A549 (cell line): ENCODE measurements around the gene PCBP3. TPM values are rescaled to one million over a fixed set of nuclear protein-coding genes. Genes with fewer than 3 reads are reported as not detected.

ENCODE experiments used
- ATAC-seq, 2 experiments: fragments of 200-7000 bp in 1 of 2; fragments of >200 bp in 1 of 2; cut with Nextera tagmentation in 1 of 2; cut with Tn5 transposase in 1 of 2; 3 replicates each; pipeline versions ENCODE4 v1.8.0 to v1.9.1; 2018 to 2020; ENCODE audit warnings: mild to moderate bottlenecking in 1 of 2, moderate library complexity in 1 of 2
- CTCF ChIA-PET: fragments of 300-600 bp; sonication (Branson Sonifier 250); formaldehyde crosslinking; extraction: SDS; loops from one replicate; lab custom pipeline; 2021; ENCODE audit warnings: antibody characterized with exemption, inconsistent platforms; lab: Yijun Ruan, JAX
- POLR2A ChIA-PET: fragments of 350-600 bp; formaldehyde crosslinking; extraction: SDS; loops from one replicate; lab custom pipeline; 2021; ENCODE audit warnings: antibody characterized with exemption, inconsistent platforms; lab: Yijun Ruan, JAX
- DNase-seq, 2 experiments: peaks; one replicate each; pipeline versions ENCODE4 v3.0.0 to v3.0.0-alpha.2; 2011 to 2016; ENCODE audit warnings: low read depth in 1 of 2, low spot score in 1 of 2
- FAIRE-seq: peaks from 2 replicates; lab custom pipeline; 2011; peaks lifted over from hg19 to GRCh38; lab: Jason Lieb, UNC
- H3K27ac ChIP-seq, 2 experiments: fragments of >200 bp; sonication (Bioruptor Twin); formaldehyde crosslinking; 3 replicates each; pipeline ENCODE4 v1.5.1; 2016 to 2017
- H3K4me1 ChIP-seq: fragments of >200 bp; sonication (Bioruptor Twin); formaldehyde crosslinking; 3 replicates; pipeline ENCODE4 v1.6.1; 2016
- H3K4me2 ChIP-seq: fragments of >200 bp; sonication (Bioruptor Twin); formaldehyde crosslinking; 3 replicates; pipeline ENCODE4 v1.6.1; 2016
- H3K4me3 ChIP-seq: fragments of >200 bp; sonication (Bioruptor Twin); formaldehyde crosslinking; 3 replicates; pipeline ENCODE4 v1.5.1; 2016
- H3K9me3 ChIP-seq: fragments of >200 bp; sonication (Bioruptor Twin); formaldehyde crosslinking; 3 replicates; pipeline ENCODE4 v1.6.1; 2016
- CBX2 ChIP-seq: fragments of 200-600 bp; sonication (generic); IDR thresholded peaks from 2 replicates; pipeline ENCODE4 v1.6.1; 2016; ENCODE audit warnings: low read depth, mild to moderate bottlenecking, borderline replicate concordance
- EHMT2 ChIP-seq: fragments of 200-600 bp; sonication (generic); IDR thresholded peaks from 2 replicates; pipeline ENCODE4 v1.6.1; 2016; ENCODE audit warnings: antibody characterized with exemption, low read depth, mild to moderate bottlenecking, moderate library complexity
- EP300 ChIP-seq, 2 experiments: fragments of >200 bp; sonication (Bioruptor Twin); formaldehyde crosslinking; IDR thresholded peaks; 2 replicates in 1 of 2; 3 replicates in 1 of 2; pipeline ENCODE4 v1.6.1; 2016 to 2017
- FOSB ChIP-seq: fragments of 250-450 bp; sonication (Bioruptor Pico); IDR thresholded peaks from 2 replicates; pipeline ENCODE4 v1.5.0; 2020; ENCODE audit warnings: mild to moderate bottlenecking, moderate library complexity
- FOSL2 ChIP-seq, 2 experiments: fragments of 450-650 bp in 1 of 2; fragments of >200 bp in 1 of 2; sonication (Bioruptor Twin) in 1 of 2; formaldehyde crosslinking; IDR thresholded peaks; 2 replicates each; pipeline versions ENCODE4 v1.5.0 to v1.6.1; 2016 to 2020; ENCODE audit warnings: mild to moderate bottlenecking in 1 of 2, moderate library complexity in 1 of 2
- GATA3 ChIP-seq: IDR thresholded peaks from 2 replicates; pipeline ENCODE4 v1.6.1; 2012; ENCODE audit warnings: borderline replicate concordance
- HEYL ChIP-seq: fragments of 250-450 bp; sonication (Bioruptor Pico); IDR thresholded peaks from 2 replicates; pipeline ENCODE4 v1.8.0; 2021; ENCODE audit warnings: mild to moderate bottlenecking, moderate library complexity
- HOXA7 ChIP-seq: fragments of 250-450 bp; sonication (Bioruptor Pico); IDR thresholded peaks from 2 replicates; pipeline ENCODE4 v1.5.0; 2020; ENCODE audit warnings: mild to moderate bottlenecking, moderate library complexity
- HOXB13 ChIP-seq: fragments of 250-450 bp; sonication (Bioruptor Pico); IDR thresholded peaks from 2 replicates; pipeline ENCODE4 v1.5.0; 2020; ENCODE audit warnings: low read depth, mild to moderate bottlenecking, moderate library complexity
- JUN ChIP-seq, 2 experiments: fragments of >200 bp; sonication (Bioruptor Twin); formaldehyde crosslinking; IDR thresholded peaks; 2 replicates in 1 of 2; 3 replicates in 1 of 2; pipeline ENCODE4 v1.6.1; 2016 to 2017
- KDM1A ChIP-seq: fragments of 200-600 bp; sonication (generic); IDR thresholded peaks from 2 replicates; pipeline ENCODE4 v1.6.1; 2016; ENCODE audit warnings: low read depth, mild to moderate bottlenecking
- MAFK ChIP-seq: fragments of 450-650 bp; IDR thresholded peaks from 2 replicates; pipeline ENCODE4 v1.6.1; 2014; ENCODE audit not compliant: partially characterized antibody
- MAZ ChIP-seq: fragments of 150-350 bp; IDR thresholded peaks from 2 replicates; pipeline ENCODE4 v1.6.1; 2014; ENCODE audit warnings: antibody characterized with exemption, low read depth, low read length, borderline replicate concordance
- PHF8 ChIP-seq: fragments of 200-600 bp; sonication (generic); IDR thresholded peaks from 2 replicates; pipeline ENCODE4 v1.6.1; 2016; ENCODE audit warnings: low read depth, mild to moderate bottlenecking, antibody characterized with exemption, moderate library complexity, borderline replicate concordance
- RAD21 ChIP-seq, 2 experiments: fragments of >200 bp in 1 of 2; sonication (Bioruptor Twin) in 1 of 2; formaldehyde crosslinking in 1 of 2; IDR thresholded peaks in 1 of 2; conservative IDR thresholded peaks in 1 of 2; 2 replicates in 1 of 2; 3 replicates in 1 of 2; pipeline ENCODE4 v1.6.1; 2012 to 2018; ENCODE audit warnings: inconsistent platforms in 1 of 2
- RNF2 ChIP-seq: fragments of 200-600 bp; sonication (generic); IDR thresholded peaks from 2 replicates; pipeline ENCODE4 v1.6.1; 2016; ENCODE audit warnings: low read depth, mild to moderate bottlenecking, antibody characterized with exemption, moderate library complexity, borderline replicate concordance
- SMC3 ChIP-seq: fragments of >200 bp; sonication (Bioruptor Twin); formaldehyde crosslinking; IDR thresholded peaks from 3 replicates; pipeline ENCODE4 v1.6.1; 2018; ENCODE audit warnings: inconsistent platforms
- TFCP2L1 ChIP-seq: fragments of 250-450 bp; sonication (Bioruptor Pico); IDR thresholded peaks from 2 replicates; pipeline ENCODE4 v1.5.0; 2021; ENCODE audit warnings: mild to moderate bottlenecking
- ZC3H11A ChIP-seq: fragments of 450-650 bp; IDR thresholded peaks from 2 replicates; pipeline ENCODE4 v1.6.1; 2014; ENCODE audit warnings: antibody characterized with exemption, mild to moderate bottlenecking
- ZFP36 ChIP-seq: fragments of 450-650 bp; IDR thresholded peaks from 2 replicates; pipeline ENCODE4 v1.6.1; 2014; ENCODE audit warnings: borderline replicate concordance; ENCODE audit not compliant: partially characterized antibody
- ZSCAN20 ChIP-seq: fragments of 250-450 bp; sonication (Bioruptor Pico); IDR thresholded peaks from 2 replicates; pipeline ENCODE4 v1.8.0; 2022; ENCODE audit warnings: mild to moderate bottlenecking, moderate library complexity
- WGBS: methylation state at CpG from one replicate; pipeline ENCODE4 v1.1.6; 2017; ENCODE audit errors: missing lambda C conversion rate; 5-methylcytosine and 5-hydroxymethylcytosine counted together
- polyA plus RNA-seq, 4 experiments: library from polyadenylated mRNA; depleted of rRNA in 3 of 4; stranded (reverse); fragments of >200 nt; fragmentation: RNase III in 1 of 4; extraction: RNeasy Plus Mini Kit Qiagen cat#74134 plus additional on column Dnase treatment in 1 of 4; gene quantifications; 2 replicates in 3 of 4; 3 replicates in 1 of 4; pipeline ENCODE4 v1.2.3, GENCODE V29; 2011 to 2017
- TF ChIP-seq, protein P1 (sequence below): fragments of >200 bp; sonication (Bioruptor Twin); formaldehyde crosslinking; IDR thresholded peaks from 3 replicates; pipeline ENCODE4 v1.5.1; 2016
- TF ChIP-seq, protein P2 (sequence below): fragments of >200 bp; sonication (Bioruptor Twin); formaldehyde crosslinking; IDR thresholded peaks from 2 replicates; pipeline ENCODE4 v1.6.1; 2016
- TF ChIP-seq, protein P3 (sequence below): fragments of >200 bp; sonication (Bioruptor Twin); formaldehyde crosslinking; IDR thresholded peaks from 3 replicates; pipeline ENCODE4 v1.6.1; 2016
- TF ChIP-seq, protein P4 (sequence below): IDR thresholded peaks from 2 replicates; pipeline ENCODE4 v1.6.1; 2012
- TF ChIP-seq, protein P5 (sequence below): fragments of 150-350 bp; IDR thresholded peaks from 2 replicates; pipeline ENCODE4 v1.6.1; 2014; ENCODE audit warnings: low read depth, mild to moderate bottlenecking, low read length
- TF ChIP-seq, protein P6 (sequence below): IDR thresholded peaks from 2 replicates; pipeline ENCODE4 v1.6.1; 2012
- TF ChIP-seq, protein P7 (sequence below): fragments of 250-450 bp; sonication (Bioruptor Pico); IDR thresholded peaks from 2 replicates; pipeline ENCODE4 v1.5.0; 2020; ENCODE audit warnings: low read depth, mild to moderate bottlenecking, moderate library complexity

PCBP3 gene
- polyA plus RNA-seq, 2 of the 4 experiments (the other 2 are of a cell fraction), result 0.30 to 0.34 TPM

DNA sequence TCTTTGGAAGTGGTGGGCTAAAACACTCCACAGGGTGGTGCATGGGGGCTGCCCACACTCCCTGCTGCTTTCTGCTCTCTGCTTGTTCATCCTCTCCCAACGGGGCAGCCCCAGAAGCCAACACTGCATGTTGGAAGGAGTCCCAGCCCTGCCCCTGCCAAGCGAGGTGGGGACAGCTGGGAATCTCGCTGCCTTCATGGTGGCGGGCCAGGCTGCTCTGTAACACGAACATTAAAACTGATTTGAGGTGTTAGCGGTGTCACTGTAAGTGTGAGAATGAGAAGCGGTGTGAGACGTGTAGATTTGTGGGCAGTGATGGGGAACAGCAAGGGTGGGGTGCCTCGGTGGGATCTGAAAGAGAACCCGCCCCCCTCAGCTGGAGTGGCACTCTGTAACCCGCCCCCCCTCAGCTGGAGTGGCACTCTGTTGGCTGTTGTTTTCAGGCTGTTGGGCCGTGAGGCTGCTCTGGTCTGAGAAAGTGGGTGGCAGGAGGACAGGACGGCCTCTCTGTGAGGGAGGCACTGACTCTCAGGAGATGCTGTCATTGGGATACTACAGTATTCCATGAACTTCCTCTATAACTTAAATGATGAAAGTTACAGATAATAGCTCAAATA is 80.9 kb downstream of the PCBP3 start:
- Histone ChIP-seq H3K9me3 (no peaks in the 10 kb centered on the region), H3K27ac (no peak overlapping the region), H3K4me2 (no peak overlapping the region), H3K4me3 (no peak overlapping the region), H3K4me1 (no peaks in the 10 kb centered on the region)
- TF ChIP-seq GATA3 (no peak), ZC3H11A (no peak), ZSCAN20 (CRISPR knock-in tag) (no peak), EP300 (IDR thresholded peaks at IDR 0.05) (no peak), MAZ (no peak), KDM1A (no peak), PHF8 (no peak), FOSB (no peak), EHMT2 (no peak), ZFP36 (no peak), RNF2 (no peak), CBX2 (no peak), HOXB13 (no peak), HEYL (CRISPR knock-in tag) (no peak)
- TF ChIP-seq, protein P1, sequence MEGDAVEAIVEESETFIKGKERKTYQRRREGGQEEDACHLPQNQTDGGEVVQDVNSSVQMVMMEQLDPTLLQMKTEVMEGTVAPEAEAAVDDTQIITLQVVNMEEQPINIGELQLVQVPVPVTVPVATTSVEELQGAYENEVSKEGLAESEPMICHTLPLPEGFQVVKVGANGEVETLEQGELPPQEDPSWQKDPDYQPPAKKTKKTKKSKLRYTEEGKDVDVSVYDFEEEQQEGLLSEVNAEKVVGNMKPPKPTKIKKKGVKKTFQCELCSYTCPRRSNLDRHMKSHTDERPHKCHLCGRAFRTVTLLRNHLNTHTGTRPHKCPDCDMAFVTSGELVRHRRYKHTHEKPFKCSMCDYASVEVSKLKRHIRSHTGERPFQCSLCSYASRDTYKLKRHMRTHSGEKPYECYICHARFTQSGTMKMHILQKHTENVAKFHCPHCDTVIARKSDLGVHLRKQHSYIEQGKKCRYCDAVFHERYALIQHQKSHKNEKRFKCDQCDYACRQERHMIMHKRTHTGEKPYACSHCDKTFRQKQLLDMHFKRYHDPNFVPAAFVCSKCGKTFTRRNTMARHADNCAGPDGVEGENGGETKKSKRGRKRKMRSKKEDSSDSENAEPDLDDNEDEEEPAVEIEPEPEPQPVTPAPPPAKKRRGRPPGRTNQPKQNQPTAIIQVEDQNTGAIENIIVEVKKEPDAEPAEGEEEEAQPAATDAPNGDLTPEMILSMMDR, result no peak
- TF ChIP-seq, protein P2, sequence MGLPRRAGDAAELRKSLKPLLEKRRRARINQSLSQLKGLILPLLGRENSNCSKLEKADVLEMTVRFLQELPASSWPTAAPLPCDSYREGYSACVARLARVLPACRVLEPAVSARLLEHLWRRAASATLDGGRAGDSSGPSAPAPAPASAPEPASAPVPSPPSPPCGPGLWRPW, result no peak
- TF ChIP-seq, protein P3, sequence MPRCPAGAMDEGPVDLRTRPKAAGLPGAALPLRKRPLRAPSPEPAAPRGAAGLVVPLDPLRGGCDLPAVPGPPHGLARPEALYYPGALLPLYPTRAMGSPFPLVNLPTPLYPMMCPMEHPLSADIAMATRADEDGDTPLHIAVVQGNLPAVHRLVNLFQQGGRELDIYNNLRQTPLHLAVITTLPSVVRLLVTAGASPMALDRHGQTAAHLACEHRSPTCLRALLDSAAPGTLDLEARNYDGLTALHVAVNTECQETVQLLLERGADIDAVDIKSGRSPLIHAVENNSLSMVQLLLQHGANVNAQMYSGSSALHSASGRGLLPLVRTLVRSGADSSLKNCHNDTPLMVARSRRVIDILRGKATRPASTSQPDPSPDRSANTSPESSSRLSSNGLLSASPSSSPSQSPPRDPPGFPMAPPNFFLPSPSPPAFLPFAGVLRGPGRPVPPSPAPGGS, result no peak
- TF ChIP-seq, protein P4, sequence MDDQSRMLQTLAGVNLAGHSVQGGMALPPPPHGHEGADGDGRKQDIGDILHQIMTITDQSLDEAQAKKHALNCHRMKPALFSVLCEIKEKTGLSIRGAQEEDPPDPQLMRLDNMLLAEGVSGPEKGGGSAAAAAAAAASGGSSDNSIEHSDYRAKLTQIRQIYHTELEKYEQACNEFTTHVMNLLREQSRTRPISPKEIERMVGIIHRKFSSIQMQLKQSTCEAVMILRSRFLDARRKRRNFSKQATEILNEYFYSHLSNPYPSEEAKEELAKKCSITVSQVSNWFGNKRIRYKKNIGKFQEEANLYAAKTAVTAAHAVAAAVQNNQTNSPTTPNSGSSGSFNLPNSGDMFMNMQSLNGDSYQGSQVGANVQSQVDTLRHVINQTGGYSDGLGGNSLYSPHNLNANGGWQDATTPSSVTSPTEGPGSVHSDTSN, result no peak
- TF ChIP-seq, protein P5, sequence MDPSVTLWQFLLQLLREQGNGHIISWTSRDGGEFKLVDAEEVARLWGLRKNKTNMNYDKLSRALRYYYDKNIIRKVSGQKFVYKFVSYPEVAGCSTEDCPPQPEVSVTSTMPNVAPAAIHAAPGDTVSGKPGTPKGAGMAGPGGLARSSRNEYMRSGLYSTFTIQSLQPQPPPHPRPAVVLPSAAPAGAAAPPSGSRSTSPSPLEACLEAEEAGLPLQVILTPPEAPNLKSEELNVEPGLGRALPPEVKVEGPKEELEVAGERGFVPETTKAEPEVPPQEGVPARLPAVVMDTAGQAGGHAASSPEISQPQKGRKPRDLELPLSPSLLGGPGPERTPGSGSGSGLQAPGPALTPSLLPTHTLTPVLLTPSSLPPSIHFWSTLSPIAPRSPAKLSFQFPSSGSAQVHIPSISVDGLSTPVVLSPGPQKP, result no peak
- FAIRE-seq (no peak), ATAC-seq (no peak), DNase-seq (no peak)
- ChIA-PET POLR2A (no interaction called here), CTCF (interaction anchor here (1.0 to 1.2 kb wide), 2 partner anchors 8 to 26 kb away, joined by 3 read pairs; no protein-coding TSS in a partner anchor)
- 72% methylated on average over 10 of the region's 13 CpGs for WGBS

DNA sequence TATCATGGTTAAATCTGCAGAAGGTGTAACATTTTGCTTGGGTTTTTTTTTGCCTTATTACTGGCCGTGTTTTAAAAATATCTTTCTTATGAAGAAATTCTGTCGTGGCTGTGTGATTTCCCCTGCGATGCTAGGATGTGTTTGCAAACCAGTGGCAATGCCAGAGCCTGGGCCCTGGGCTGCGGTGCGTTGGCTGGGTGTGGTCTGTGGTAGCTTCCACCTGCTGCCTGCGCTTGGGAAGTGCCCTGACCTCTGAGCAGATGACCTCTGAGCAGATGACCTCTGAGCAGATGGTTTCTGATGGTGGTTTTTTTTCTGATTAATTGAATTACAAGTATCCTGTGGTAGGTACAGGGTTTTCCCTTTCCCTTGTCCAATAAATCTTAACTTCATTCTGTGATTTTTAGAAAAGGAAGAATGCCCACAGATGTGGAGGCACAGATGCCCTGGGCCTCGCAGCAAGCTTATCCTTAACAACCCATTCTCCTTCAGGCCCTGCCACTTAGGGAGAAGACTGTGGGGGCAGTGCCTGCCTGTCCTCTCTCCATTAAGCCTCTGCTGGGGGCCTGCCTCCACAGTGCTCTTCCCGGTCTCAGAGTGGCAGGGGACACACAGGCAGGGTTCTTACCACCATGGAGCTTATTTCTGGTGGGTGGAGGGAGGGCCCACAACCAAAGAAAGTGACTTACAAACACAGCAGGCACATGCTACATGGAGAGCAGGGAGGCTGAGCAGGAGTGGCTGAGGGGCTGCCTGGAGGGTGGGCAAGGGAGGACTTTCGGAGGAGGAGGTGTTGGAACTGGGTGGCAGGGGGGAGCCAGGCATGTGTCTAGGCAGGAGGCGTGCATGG is 81.7 kb downstream of the PCBP3 start:
- no peak for FAIRE-seq
- ATAC-seq, result no peak
- H3K4me2 ChIP-seq, result no peak overlapping the region
- ChIA-PET POLR2A (no interaction called here), CTCF (interaction anchor here (1.2 kb wide), 1 partner anchor 27 kb away, joined by 3 read pairs; no protein-coding TSS in a partner anchor)
- H3K4me1 ChIP-seq, result no peaks in the 10 kb centered on the region
- no peak for DNase-seq
- H3K9me3 ChIP-seq, result no peaks in the 10 kb centered on the region
- H3K4me3 ChIP-seq, result no peak overlapping the region
- 80% methylated on average over 10 of the region's 10 CpGs for WGBS
- no peak overlapping the region for H3K27ac ChIP-seq
- TF ChIP-seq RAD21 (conservative IDR thresholded peaks at IDR 0.05 in 1 of 2, IDR thresholded peaks at IDR 0.05 in 1 of 2) (no peak), HOXA7 (no peak), JUN (IDR thresholded peaks at IDR 0.05) (no peak), ZSCAN20 (CRISPR knock-in tag) (no peak), FOSL2 (IDR thresholded peaks at IDR 0.05) (no peak), FOSL2 (CRISPR knock-in tag; IDR thresholded peaks at IDR 0.05) (no peak), SMC3 (no peak), MAFK (no peak), TFCP2L1 (no peak)
- TF ChIP-seq, protein P6, sequence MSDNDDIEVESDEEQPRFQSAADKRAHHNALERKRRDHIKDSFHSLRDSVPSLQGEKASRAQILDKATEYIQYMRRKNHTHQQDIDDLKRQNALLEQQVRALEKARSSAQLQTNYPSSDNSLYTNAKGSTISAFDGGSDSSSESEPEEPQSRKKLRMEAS, result no peak
- TF ChIP-seq, protein P7, sequence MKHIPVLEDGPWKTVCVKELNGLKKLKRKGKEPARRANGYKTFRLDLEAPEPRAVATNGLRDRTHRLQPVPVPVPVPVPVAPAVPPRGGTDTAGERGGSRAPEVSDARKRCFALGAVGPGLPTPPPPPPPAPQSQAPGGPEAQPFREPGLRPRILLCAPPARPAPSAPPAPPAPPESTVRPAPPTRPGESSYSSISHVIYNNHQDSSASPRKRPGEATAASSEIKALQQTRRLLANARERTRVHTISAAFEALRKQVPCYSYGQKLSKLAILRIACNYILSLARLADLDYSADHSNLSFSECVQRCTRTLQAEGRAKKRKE (CRISPR knock-in tag), result no peak
- TF ChIP-seq, protein P4, result no peak
